Neural cell (in vitro differentiated cells): ENCODE measurements around the gene CARD19. TPM values are rescaled to one million over a fixed set of nuclear protein-coding genes. Genes with fewer than 3 reads are reported as not detected.

ENCODE experiments used
- H2AFZ ChIP-seq: fragments of 200-600, 300-800 bp; sonication (generic), shearing (Covaris generic); 2 replicates; pipeline ENCODE4 v1.6.0; 2014; ENCODE audit warnings: low read depth, mild to moderate bottlenecking, antibody characterized with exemption, low read length, moderate library complexity
- H3F3A ChIP-seq: fragments of 200-600 bp; shearing (Covaris generic); 2 replicates; pipeline ENCODE4 v1.6.1; 2016; ENCODE audit warnings: mild to moderate bottlenecking, moderate library complexity, mixed read lengths, antibody characterized with exemption, low read length; ENCODE audit not compliant: insufficient read depth, poor library complexity, severe bottlenecking
- H3K27ac ChIP-seq: fragments of 200-600, 300-800 bp; sonication (generic), shearing (Covaris generic); 2 replicates; pipeline ENCODE4 v1.5.1; 2014; ENCODE audit warnings: mild to moderate bottlenecking, low read length, moderate library complexity
- H3K27me3 ChIP-seq: fragments of 300-800, 200-600 bp; sonication (generic), shearing (Covaris generic); 2 replicates; pipeline ENCODE4 v1.6.0; 2014; ENCODE audit warnings: mild to moderate bottlenecking, low read depth, low read length, moderate library complexity; ENCODE audit not compliant: insufficient read depth
- H3K36me3 ChIP-seq: fragments of 300-800, 200-600 bp; sonication (generic), shearing (Covaris generic); 2 replicates; pipeline ENCODE4 v1.5.1; 2014; ENCODE audit warnings: mild to moderate bottlenecking, antibody characterized with exemption, low read length, moderate library complexity; ENCODE audit not compliant: insufficient read depth
- H3K4me2 ChIP-seq: fragments of 300-800, 200-600 bp; sonication (generic), shearing (Covaris generic); 2 replicates; pipeline ENCODE4 v1.6.0; 2014; ENCODE audit warnings: mild to moderate bottlenecking, low read length
- H3K4me3 ChIP-seq: fragments of 300-800, 200-600 bp; sonication (generic), shearing (Covaris generic); 2 replicates; pipeline ENCODE4 v1.5.1; 2014; ENCODE audit warnings: mild to moderate bottlenecking, low read length, moderate library complexity
- H3K79me2 ChIP-seq: fragments of 200-600 bp; shearing (Covaris generic); replicated peaks from 2 replicates; pipeline ENCODE4 v1.6.0; 2014; ENCODE audit warnings: mild to moderate bottlenecking, low read length, moderate library complexity; ENCODE audit not compliant: insufficient read depth
- H3K9ac ChIP-seq: fragments of 300-800, 200-600 bp; sonication (generic), shearing (Covaris generic); 2 replicates; pipeline ENCODE4 v1.6.1; 2016; ENCODE audit warnings: mild to moderate bottlenecking, low read length, mixed read lengths
- H3K9me2 ChIP-seq: fragments of 200-600 bp; shearing (Covaris generic); 2 replicates; pipeline ENCODE4 v1.6.1; 2016; ENCODE audit warnings: mild to moderate bottlenecking, low read length, mixed read lengths; ENCODE audit not compliant: insufficient read depth
- H3K9me3 ChIP-seq: fragments of 200-600, 300-800 bp; sonication (generic), shearing (Covaris generic); 2 replicates; pipeline ENCODE4 v1.6.1; 2016; ENCODE audit warnings: mild to moderate bottlenecking, mixed run types, low read length, moderate library complexity, mixed read lengths
- H4K20me1 ChIP-seq: fragments of 200-600 bp; shearing (Covaris generic); 2 replicates; pipeline ENCODE4 v1.6.1; 2016; ENCODE audit warnings: mild to moderate bottlenecking, mixed run types; ENCODE audit not compliant: insufficient read depth
- EP300 ChIP-seq: fragments of 450-650 bp; conservative IDR thresholded peaks from 2 replicates; pipeline ENCODE4 v1.6.1; 2014; ENCODE audit warnings: antibody characterized with exemption, mild to moderate bottlenecking, moderate library complexity; ENCODE audit not compliant: poor library complexity, severe bottlenecking
- EZH2 ChIP-seq: fragments of 200-600, 300-800 bp; shearing (Covaris generic), sonication (generic); IDR thresholded peaks from 2 replicates; pipeline ENCODE4 v1.6.1; 2014; ENCODE audit warnings: antibody characterized with exemption, low read length, borderline replicate concordance, mild to moderate bottlenecking; ENCODE audit not compliant: insufficient read depth, poor library complexity, severe bottlenecking
- MXI1 ChIP-seq: fragments of 450-650 bp; conservative IDR thresholded peaks from 2 replicates; pipeline ENCODE4 v1.6.1; 2014; ENCODE audit warnings: antibody characterized with exemption, mild to moderate bottlenecking; ENCODE audit not compliant: poor library complexity, severe bottlenecking
- POLR2AphosphoS5 ChIP-seq: IDR thresholded peaks from 2 replicates; pipeline ENCODE4 v1.6.1; 2012
- RAD21 ChIP-seq: fragments of 450-650 bp; conservative IDR thresholded peaks from 2 replicates; pipeline ENCODE4 v1.6.1; 2014; ENCODE audit warnings: antibody characterized with exemption, mild to moderate bottlenecking, moderate library complexity
- REST ChIP-seq: IDR thresholded peaks from 2 replicates; pipeline ENCODE4 v1.6.1; 2012; ENCODE audit warnings: borderline replicate concordance
- SMC3 ChIP-seq: fragments of 450-650 bp; conservative IDR thresholded peaks from 2 replicates; pipeline ENCODE4 v1.6.1; 2014; ENCODE audit warnings: antibody characterized with exemption, mild to moderate bottlenecking, moderate library complexity; ENCODE audit not compliant: poor library complexity
- TAF1 ChIP-seq: IDR thresholded peaks from 2 replicates; pipeline ENCODE4 v1.6.1; 2012; ENCODE audit warnings: low read depth
- polyA plus RNA-seq: library from polyadenylated mRNA; depleted of rRNA; stranded (reverse); fragments of >200 nt; gene quantifications from 2 replicates; pipeline ENCODE4 v1.2.3, GENCODE V29; 2014
- TF ChIP-seq, protein P1 (sequence below): fragments of 450-650 bp; IDR thresholded peaks from 2 replicates; pipeline ENCODE4 v1.5.1; 2014; ENCODE audit warnings: antibody characterized with exemption, mild to moderate bottlenecking, moderate library complexity; ENCODE audit not compliant: poor library complexity, severe bottlenecking

Gene CARD19
- polyA plus RNA-seq, 1 donor from 2014 or later, result 66.7 TPM

GRCh38 chr9:93105620-93106019 is 9.6 kb downstream of the CARD19 start:
- Histone ChIP-seq H3F3A (no peaks in the 10 kb centered on the region), H3K36me3 (no peaks in the 10 kb centered on the region), H2AFZ (no peak overlapping the region), H4K20me1 (no peaks in the 10 kb centered on the region), H3K4me2 (no peak overlapping the region), H3K9ac (no peak overlapping the region), H3K27ac (no peak overlapping the region), H3K79me2 (peaks cover under 1% of the 10 kb centered on the region), H3K4me3 (no peak overlapping the region), H3K27me3 (no peaks in the 10 kb centered on the region), H3K9me3 (no peaks in the 10 kb centered on the region), H3K9me2 (no peaks in the 10 kb centered on the region)
- TF ChIP-seq, protein P1, sequence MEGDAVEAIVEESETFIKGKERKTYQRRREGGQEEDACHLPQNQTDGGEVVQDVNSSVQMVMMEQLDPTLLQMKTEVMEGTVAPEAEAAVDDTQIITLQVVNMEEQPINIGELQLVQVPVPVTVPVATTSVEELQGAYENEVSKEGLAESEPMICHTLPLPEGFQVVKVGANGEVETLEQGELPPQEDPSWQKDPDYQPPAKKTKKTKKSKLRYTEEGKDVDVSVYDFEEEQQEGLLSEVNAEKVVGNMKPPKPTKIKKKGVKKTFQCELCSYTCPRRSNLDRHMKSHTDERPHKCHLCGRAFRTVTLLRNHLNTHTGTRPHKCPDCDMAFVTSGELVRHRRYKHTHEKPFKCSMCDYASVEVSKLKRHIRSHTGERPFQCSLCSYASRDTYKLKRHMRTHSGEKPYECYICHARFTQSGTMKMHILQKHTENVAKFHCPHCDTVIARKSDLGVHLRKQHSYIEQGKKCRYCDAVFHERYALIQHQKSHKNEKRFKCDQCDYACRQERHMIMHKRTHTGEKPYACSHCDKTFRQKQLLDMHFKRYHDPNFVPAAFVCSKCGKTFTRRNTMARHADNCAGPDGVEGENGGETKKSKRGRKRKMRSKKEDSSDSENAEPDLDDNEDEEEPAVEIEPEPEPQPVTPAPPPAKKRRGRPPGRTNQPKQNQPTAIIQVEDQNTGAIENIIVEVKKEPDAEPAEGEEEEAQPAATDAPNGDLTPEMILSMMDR, result no peak
- no peak for TF ChIP-seq REST
- no peak for TF ChIP-seq SMC3
- no peak for TF ChIP-seq TAF1
- TF ChIP-seq EP300, result no peak
- TF ChIP-seq MXI1, result no peak
- no peak for TF ChIP-seq POLR2AphosphoS5
- TF ChIP-seq EZH2, result no peak
- no peak for TF ChIP-seq RAD21

DNA sequence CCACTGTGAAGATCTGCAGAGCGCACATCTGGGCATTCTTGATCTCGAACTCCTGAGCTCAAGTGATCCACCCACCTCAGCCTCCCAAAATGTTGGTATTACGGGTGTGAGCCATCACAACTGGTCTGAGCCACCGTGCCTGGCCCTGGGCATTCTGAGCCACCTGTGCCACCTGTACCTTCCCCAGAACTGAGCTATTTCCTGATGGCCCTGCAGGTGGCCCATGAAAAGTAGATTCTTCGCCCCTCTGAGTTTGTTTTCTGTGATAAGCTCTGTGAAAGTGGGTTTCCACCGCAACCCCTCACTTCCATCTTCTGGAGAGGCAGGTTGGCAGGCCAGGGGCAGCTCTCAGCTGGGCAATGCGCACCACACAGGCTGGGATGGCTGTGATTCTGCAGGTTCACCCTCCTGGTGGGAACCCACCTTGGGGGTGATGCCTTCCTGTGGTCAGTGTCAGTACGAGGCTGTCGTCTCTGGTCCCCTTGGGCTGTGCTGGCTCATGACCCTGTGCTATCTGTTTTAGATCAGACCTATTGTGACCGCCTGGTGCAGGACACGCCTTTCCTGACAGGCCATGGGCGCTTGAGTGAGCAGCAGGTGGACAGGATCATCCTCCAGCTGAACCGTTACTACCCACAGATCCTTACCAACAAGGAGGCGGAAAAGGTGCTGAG is 11.3 kb downstream of the CARD19 start:
- no peak overlapping the region for H3K4me3 ChIP-seq
- no peaks in the 10 kb centered on the region for H3K27me3 ChIP-seq
- no peaks in the 10 kb centered on the region for H4K20me1 ChIP-seq
- H3K9ac ChIP-seq, result no peak overlapping the region
- H3K9me3 ChIP-seq, result no peaks in the 10 kb centered on the region
- H2AFZ ChIP-seq, result no peak overlapping the region
- H3F3A ChIP-seq, result no peaks in the 10 kb centered on the region
- H3K4me2 ChIP-seq, result no peak overlapping the region
- no peaks in the 10 kb centered on the region for H3K9me2 ChIP-seq
- no peaks in the 10 kb centered on the region for H3K36me3 ChIP-seq
- no peak overlapping the region for H3K27ac ChIP-seq
- H3K79me2 ChIP-seq, result no peaks in the 10 kb centered on the region
- no peak for TF ChIP-seq REST
- TF ChIP-seq TAF1, result no peak
- TF ChIP-seq, protein P1, result no peak
- TF ChIP-seq RAD21, result no peak
- TF ChIP-seq EP300, result no peak
- TF ChIP-seq SMC3, result no peak
- TF ChIP-seq POLR2AphosphoS5, result no peak
- TF ChIP-seq MXI1, result no peak
- TF ChIP-seq EZH2, result no peak
